HG03432 (cell line): ENCODE results near the gene LUM.
"Not testable (repeated sequence)": the region's sequence is repeated elsewhere in the genome, so short reads cannot be mapped to it uniquely, and the experiment has no call there.

Experiments
- ATAC-seq: cut with Tn5 transposase; IDR thresholded peaks from one replicate; pipeline ENCODE4 v1.9.1; 2021; ENCODE audit warnings: mild to moderate bottlenecking, moderate library complexity; ENCODE audit not compliant: unreplicated experiment

The LUM gene

DNA sequence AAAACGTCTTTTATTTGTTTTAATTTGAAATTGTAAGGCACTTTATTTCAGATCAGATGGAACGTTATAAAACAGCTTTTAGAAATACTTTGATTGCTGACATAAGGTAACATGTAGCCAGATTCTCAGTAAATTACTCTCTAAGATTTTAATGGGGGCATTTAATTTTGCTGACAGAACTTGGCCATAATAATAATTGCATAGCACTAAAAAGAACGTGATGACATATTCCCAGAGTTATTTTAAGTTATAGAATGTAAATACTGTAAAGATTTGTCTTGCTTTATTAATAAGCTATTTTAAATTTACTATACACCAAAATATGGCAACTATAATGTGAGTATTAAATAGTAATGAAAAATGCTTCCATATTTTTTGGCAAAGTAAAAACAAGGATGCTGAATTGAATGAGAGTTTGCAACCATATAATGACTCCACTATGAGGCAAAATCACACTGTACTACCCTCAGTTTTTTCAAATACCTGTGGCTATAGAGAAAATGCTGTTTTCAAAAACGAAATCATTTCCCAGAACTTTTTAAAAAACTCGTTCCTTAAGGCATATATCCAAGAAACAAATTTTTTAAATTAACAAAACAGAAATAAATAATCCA is 876 bp downstream of the LUM start:
- no peak for ATAC-seq

DNA sequence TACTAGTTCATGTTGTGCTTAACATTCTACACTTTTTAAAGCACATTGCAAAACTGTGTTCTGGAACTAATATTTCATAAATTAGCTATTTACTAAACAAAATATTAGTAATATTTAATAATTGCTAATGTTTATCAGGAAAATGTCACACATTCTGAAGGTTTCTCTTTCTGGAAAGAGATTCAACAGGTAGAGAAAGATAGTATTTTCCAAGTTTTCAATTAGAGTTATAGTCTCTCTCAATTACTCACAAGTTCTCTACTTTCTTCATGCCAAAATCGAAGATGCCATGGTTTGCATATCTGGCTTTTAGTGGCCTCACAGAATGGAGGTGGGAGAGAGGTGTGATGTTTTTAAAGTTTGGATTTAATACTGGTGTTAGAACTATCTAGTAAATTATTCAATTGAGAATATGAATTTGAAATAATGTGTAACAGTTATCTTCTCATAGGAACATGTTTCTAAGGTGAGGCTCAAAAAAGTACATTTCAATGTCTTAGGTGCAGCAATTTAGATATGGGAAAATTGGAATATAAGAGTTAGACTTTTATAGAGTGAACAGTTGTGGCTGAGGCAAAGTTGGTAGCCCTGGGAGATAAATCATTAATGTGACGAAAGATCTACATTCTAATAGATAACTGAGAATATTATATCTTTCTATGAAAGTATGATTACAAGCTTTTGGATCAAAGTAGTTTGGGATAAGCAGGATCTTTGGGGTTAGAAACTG is 1.5 kb downstream of the LUM start:
- ATAC-seq: no peak

DNA sequence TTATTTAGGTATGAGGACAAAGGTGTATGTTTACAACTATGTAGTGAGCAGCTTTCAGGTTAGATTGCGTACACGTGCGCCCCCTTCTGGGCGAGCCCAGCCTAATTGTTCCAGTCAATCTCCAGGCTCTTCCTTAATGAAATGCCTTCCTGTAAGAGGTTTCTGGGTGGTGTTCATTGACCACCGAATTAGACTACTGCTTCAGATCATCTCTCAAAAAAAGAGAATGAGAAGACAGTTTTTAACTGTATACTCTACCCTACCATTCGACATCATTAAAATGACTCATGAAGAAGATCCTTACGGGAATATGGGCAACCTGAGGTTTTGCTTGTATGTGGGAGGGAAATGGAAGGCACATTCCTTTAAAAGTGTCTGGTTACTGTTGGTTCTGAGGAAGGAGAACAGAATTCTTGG is 2.1 kb downstream of the LUM start:
- ATAC-seq: peak; percentile 78

DNA sequence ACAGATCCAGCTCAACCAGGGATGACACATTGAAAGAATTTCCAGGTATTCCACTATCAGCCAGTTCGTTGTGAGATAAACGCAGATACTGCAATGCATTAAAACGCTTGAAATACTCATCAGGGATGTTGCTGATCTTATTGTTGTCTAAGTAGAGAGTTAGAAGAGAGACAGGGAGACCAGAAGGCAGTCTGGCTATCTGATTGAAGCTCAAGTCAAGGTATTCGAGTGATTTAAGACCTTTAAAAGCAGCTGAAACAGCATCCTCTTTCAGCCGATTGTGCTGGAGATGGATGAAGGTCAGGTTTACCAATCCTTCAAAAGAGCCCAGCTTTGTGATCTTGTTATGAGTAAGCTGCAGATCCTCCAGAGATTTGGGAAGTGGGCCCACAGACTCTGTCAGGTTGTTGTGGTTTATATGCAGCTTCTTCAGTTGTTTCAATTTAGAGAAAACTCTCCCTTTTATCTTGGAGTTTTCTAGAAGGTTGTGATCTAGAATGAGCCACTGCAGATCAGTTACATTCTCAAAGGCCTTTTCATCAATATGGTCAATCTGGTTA is 3.0 kb downstream of the LUM start:
- ATAC-seq: no peak

DNA sequence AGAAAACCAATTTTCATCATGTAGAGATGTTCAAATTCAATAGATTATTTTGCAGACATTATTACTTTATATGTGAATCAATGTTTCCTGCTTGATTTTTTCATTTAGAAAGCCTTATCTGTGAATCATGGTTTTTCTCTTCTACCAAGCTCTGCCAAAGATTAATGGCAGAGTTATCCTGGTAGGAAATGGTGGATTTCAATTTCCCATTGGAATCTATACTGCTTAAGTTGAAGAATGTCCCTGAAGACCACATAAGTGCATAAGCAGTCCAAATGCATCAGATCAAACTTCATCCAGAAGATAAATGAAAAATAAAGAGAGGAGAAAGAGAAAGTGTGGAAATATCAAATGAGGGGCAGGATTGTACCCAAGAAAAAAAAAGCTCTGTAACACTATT is 5.0 kb downstream of the LUM start:
- no peak for ATAC-seq

DNA sequence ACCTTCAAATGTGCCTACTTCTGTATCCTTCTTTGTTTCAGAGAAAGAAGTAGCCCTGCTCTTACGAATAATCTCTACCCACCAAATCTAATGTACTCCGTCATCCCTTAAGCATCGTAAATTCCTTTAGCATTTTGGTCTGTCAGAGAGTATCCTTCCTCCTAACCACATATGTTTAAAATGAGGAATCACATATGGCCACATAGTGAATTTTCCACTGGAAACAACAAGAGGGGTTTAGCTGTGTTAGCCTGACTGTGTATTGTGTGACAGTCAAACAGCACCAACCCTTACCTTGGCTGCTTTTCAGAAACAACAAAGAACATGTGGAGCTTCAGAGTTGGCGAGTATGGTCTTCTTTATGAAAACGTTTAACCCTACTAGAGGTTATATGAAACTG is 5.5 kb downstream of the LUM start:
- no peak for ATAC-seq

DNA sequence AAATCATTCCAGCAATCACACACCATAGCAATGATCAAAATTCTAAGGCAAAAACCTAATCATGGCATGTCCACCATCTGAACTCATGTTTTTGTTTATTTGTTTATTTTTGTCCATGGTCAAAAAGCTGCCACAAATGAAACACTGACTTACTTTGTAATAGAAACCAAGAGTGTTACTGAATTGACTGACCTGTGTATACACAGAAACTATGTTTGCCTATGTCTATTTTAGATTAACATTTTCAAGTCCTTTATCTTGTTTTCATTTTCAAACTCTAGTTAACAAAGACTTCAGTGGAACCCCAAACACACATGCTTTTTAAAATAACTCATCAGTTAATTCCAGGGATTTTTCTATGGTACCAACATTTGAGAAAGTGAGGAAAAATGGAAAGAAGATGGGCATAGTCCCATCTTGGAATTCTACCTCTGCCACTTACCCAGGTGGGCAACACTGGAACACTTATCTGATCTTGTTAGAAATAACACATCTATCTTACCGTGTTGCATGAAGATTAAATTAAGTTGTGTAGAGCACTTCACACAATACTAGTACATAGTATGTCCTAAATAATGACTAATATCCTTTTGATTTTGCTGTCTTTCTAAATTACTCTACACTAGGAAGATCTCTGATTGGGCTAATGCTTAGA is 6.4 kb downstream of the LUM start:
- ATAC-seq: peak; percentile 60

DNA sequence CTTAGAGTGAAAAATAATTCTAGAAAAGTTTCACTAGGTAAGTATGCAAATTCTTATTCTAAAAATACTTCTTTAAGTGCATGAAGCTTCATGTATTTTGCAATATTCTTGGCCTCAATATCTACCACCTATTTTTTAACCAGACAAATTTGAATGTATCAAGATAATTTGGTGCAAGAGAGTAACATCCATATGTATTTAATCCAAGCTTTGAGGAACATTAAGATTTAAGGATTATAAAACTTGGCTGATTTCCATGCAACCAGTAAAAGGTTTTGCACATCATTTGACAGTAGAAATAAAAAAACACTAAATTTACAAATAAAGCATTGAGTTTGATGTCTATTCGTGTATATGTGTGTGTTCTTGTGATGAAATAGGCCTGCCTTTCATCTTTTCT is 7.7 kb downstream of the LUM start:
- ATAC-seq: no peak

DNA sequence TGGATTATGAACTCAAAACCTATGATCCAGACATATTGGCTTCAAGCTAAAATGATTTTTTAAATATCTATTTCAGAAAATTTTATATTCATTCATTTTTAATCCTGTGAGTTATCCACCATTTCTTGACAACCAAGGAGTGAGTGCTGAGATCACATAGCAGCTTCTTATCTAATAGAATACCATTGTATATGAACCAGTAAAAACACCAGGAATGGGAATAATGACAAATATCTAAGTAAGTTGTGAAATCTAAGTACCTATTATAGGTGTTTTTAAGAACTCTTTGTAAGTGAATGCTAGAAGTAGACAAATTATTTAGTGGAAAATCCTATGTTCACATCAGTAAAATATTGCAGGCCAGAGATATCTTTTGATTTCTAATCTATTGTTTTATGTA is 8.2 kb downstream of the LUM start:
- ATAC-seq: no peak

DNA sequence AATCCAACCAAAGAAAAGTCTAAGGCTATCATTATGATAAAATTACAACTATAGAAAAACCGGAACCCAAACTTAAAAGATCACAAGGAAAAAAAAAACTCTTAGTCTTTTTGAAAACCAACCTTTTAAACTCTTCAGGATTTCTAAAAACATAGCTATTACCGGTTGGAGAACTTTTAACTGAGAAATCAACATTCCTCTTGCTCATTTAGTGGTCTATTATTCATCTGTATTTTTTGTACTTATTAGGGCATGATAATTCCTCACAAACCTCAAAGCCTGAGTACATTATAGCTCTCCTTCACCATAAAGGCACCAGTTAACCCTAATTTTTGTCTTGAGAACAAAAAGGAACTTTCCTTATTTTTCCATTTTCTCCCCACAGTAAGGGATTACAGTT is 10.4 kb downstream of the LUM start:
- ATAC-seq: no peak

DNA sequence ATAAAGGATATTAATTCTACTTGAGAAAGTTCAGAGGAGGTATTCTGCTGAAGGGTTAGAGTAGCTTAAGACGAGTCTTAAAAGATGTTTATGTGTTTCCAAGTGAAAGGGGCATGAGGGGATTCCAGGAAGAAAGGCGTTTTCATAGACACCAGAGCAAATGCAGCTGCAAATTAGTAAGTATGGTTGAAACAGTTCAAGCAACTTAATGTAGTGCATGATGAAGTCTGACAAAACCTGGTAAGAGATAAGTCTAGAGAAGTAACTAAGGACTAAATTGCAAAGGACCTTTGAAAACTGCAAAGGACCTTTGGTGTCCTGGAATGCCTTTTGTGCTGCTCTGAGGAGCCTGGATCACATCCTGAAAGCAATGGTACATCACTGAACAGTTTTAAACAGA is 11.5 kb downstream of the LUM start:
- ATAC-seq: no peak

DNA sequence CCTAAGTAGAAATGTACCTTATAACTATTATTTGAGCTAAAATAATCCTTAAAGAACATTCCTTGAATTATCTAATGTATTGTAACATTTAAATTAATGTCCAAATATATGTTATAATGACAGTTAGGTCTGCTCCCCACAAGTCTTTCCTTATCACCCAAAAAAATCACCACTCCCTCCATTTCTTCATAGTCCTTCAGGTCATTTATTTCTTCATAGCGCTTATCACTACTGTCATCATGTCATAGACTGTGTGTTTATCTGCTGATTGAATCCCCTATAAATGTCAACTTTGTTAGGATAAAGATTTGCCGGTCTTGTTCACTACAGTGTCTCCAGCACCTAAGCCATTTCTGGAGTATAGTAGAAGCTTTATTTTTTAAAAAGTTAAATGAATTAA is 12.0 kb downstream of the LUM start:
- no peak for ATAC-seq

DNA sequence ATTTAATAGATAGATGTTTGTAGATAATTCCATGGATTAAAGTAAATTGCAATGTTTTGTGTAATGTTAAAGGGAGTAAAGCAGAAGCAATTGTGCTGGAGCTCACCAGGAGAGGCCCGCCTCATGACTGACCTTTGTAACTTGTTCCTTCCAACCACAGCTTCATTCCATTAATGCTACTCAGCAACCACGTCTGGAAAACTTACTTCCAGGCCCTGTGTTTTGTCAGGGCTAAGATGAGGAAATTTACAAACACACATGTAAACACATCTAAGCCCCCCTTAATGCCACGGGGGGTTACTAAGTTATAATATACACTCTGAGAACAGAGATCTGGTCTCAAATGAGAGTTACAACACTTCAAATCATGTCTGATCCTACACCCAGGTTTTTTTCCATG is 12.4 kb downstream of the LUM start:
- no peak for ATAC-seq

DNA sequence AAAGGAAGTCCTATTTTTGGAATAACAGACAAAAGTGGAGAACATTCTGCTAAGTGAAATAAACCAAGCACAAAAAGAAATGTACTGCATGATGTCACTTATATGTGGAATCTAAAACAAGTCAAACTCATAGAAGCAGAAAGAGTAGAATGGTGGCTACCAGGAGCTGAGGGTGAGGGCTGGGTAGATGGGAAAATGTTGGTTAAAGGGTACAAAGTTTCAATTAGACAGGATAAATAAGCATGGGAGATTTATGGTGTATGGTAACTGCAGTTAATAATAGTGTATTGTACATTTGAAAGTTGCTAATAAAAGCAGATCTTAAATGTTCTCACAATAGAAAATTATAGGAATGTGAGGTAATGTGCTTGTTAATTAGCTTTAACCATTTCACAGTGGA is 12.8 kb downstream of the LUM start:
- ATAC-seq: no peak

DNA sequence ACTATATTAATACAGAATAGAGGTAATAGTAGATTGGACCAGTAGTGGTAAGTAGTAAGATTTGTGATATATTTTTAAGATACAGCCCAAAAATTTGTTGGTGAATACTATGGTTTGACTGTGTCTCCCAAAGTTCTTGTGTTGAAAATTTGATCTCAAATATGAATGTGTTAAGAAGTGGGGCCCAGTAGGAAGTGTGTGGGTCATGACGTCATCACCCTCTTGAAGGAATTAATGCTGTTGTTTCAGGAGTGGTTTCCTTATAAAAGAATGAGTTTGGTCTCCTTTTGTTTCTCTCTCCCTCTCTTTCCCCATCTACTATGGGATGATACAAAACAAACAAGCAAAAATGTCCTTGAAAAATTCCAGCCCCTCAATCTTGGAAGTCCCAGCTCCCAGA is 16.3 kb downstream of the LUM start:
- ATAC-seq: no peak

DNA sequence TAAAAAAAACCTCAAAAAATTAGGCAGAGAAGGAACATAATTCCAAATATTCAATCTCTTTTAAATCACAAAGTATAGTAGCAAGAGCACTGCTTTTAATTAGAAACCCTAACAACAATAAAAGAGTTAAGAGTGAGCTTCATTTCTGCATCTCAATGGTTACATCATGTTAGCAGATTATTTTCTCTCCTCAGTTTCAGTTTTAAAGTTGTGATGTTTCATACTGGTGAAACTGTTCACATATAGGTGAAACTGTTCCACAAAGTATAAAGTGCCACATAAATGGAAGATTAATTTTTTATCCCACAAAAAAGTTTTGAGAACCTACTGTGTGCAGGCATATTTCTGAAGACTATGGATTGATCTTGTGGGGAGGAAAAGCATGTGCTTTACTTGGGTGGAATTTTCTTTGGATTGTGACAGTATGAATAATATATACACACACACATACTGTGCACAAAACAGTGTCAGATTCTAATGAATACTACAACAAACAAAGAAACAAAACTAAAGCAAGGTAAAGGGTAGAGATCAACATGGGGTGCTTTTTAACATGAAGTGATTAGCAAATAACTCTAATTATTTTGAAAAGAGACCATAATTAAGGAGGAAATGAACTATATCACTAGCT is 17.1 kb downstream of the LUM start:
- no peak for ATAC-seq

DNA sequence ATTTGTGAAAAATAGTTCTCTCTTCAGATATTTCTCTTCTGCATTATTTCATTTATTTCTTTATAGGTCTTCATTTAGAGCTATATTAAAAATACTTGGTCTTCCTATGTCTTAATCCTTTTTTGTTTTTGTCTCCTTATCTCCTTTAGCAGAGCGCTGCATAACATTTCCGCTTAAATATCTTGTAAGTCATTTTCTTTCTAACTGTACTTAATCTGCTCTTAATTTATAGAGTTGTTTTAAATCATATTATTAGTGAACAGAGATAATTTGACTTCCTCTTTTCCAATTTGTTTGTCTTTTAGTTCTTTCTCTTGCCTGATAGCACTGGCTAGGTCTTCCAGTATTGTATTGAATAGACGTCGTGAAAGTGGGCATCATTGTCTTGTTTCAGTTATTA is 18.0 kb downstream of the LUM start:
- no peak for ATAC-seq

DNA sequence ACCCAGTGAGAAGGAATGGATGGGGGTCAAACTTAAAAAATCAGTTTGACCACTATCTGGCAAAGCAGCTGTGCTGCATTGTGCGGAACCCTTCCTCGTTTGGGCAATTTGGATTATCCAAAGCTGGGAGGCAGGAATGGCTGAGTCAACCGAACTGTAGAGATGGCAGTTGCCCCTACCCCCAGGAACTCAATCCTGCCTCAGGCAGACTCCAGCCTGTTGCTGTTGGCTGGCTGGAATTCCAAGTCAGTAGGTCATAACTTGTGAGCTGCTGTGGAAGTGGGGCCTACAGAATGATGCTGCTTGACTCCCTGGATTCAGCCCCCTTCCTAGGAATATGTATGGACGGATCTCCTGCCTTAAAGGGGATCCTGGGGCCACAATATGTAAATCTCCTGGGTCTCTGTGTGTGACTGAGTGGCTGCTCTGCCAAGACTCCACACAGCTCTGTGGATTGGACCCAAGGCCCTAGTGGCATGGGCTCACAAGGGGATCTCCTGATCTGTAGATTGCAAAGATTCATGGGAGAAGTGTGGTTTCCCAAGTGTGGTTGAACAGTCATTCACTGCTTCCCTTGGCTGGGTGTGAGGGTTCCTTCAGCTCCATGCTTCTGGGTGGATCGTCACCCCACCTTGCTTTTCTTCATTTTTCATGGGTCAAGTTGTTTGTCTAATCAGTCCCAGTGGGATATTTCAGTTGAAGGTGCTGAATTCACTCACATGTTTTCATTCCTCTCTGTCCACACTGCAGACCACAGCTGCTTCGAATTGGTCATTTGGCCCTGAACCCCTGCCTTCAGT is 19.2 kb downstream of the LUM start:
- no peak for ATAC-seq

DNA sequence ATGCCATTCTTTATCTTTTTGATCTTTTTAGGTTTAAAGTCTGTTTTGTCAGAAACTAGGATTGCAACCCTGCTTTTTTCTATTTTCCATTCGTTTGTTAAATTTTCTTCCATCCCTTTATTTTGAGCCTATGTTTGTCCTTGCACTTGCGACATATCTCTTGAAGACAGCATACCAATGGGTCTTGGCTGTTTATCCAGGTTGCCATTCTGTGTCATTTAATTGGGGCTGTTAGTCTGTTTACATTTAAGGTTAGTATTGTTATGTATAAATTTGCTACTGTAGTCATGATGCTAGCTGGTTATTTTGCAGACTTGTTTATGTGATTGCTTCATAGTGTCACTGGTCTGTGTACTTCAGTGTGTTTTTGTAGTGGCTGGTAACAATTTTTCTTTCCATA is 21.3 kb downstream of the LUM start:
- not testable (repeated sequence) for ATAC-seq

DNA sequence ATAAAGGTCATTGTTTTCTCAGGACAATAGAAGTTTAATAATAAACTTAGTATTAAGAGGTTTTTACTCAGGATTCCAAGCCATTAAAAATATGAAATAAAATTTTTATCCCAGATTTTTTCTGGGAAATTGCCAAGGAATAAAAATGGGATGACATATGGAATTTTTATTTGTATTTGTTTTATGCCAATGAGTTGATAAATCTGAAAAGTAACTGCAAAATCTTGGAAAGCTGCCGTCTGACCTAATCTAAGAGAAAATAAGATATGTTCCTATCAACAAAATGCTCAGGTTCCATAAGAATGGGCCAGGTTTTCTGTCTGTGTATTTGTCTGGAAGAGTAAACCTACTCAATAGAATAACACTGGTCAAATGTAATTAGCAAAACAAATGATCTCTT is 31.3 kb downstream of the LUM start:
- no peak for ATAC-seq

DNA sequence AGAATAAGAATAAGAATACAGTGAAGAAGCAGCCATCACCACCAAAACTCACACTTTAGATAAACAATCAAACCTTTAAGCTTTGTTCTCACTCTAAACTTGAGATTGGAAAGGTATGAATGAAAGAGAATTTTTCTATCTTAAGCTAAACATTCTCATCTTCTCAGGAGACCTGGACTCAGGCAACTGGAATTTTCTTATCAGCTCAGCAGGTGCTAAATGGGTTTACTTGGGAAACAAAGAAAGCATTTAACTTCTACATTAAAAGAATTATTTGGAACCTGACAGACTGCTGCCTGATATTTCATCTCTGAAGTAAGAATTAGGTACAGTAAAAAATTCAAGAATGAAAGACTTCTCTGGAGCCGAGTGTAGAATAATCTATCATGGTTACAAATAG is 32.8 kb downstream of the LUM start:
- no peak for ATAC-seq
